ENCODE measurements around the gene ANKIB1.

Gene ANKIB1

GRCh38 chr7:92447345-92448204 is 201.8 kb downstream of the ANKIB1 start, which contains the start of gene GATAD1:
Gene GATAD1, plus strand, starts transcription at chr7:92447482. Its CDS starts 248 bp downstream, at chr7:92447730.
- Histone ChIP-seq H3K4me1 (ENCODE audit: control insufficient read depth, insufficient read depth, low read length) (peaks cover 2% of the 10 kb centered on the region; the same call in 1 of the 2 replicates), H3K4me3 (ENCODE audit: low read depth, low read length) (peak within 1 kb of the TSS; percentile 83), H3K27me3 (ENCODE audit: control insufficient read depth, insufficient read depth, low read length) (no peaks in the 10 kb centered on the region)

GRCh38 chr7:92448205-92448747 is 202.5 kb downstream of the ANKIB1 start:
- Histone ChIP-seq H3K36me3 (ENCODE audit: control insufficient read depth, insufficient read depth, low read length) (peaks cover 36% of the 10 kb centered on the region), H3K9me3 (ENCODE audit: control insufficient read depth, insufficient read depth, low read depth, low read length) (no peaks in the 10 kb centered on the region; the same call in 1 of the 2 replicates), H3K27me3 (ENCODE audit: control insufficient read depth, insufficient read depth, low read length) (no peaks in the 10 kb centered on the region), H3K4me3 (ENCODE audit: low read depth, low read length) (peak overlapping the region; percentile 83), H3K9ac (ENCODE audit: low read length) (peak overlapping the region; percentile 95), H3K4me1 (ENCODE audit: control insufficient read depth, insufficient read depth, low read length) (peaks cover 2% of the 10 kb centered on the region; the same call in 1 of the 2 replicates), H3K27ac (ENCODE audit: low read depth, low read length) (no peak overlapping the region)

More at GRCh38 chr7:92447345-92448204, 201.8 kb downstream of the ANKIB1 start, which contains the start of gene GATAD1:
- Histone ChIP-seq H3K9ac (ENCODE audit: low read length) (peak within 1 kb of the TSS; percentile 95), H3K27ac (ENCODE audit: low read depth, low read length) (peak within 1 kb of the TSS; percentile 96), H3K36me3 (ENCODE audit: control insufficient read depth, insufficient read depth, low read length) (peaks cover 29% of the 10 kb centered on the region), H3K9me3 (ENCODE audit: control insufficient read depth, insufficient read depth, low read depth, low read length) (no peaks in the 10 kb centered on the region; the same call in 1 of the 2 replicates)

Measured in HUES6 (cell line).